HepG2 (cell line): ENCODE results near the gene TTLL6. TPM values are rescaled to one million over a fixed set of nuclear protein-coding genes. Genes with fewer than 3 reads are reported as not detected.

Experiments used
- ATAC-seq: fragments of 200-7000 bp; cut with Tn5 transposase; 3 replicates; pipeline ENCODE4 v1.9.1; 2020; ENCODE audit warnings: mild to moderate bottlenecking, moderate library complexity
- BruUV-seq: library from RNA; stranded (reverse); fragments of 400-500 nt; replicated peaks from 2 replicates; lab custom pipeline; 2021; lab: Mats Ljungman, UMichigan
- CTCF ChIA-PET: fragments of 300-600 bp; formaldehyde crosslinking; extraction: SDS; loops from one replicate; lab custom pipeline; 2021; ENCODE audit warnings: low total read pairs, inconsistent platforms, low intra/inter-chr PET ratio; lab: Yijun Ruan, JAX
- POLR2A ChIA-PET: fragments of 350-600 bp; sonication (Branson Sonifier 250); formaldehyde crosslinking; loops from one replicate; lab custom pipeline; 2020; ENCODE audit warnings: antibody characterized with exemption, inconsistent platforms; lab: Yijun Ruan, JAX
- DNase-seq: peaks from one replicate; pipeline ENCODE4 v3.0.0-alpha.2; 2015; ENCODE audit warnings: low spot score
- FAIRE-seq: peaks from 3 replicates; lab custom pipeline; 2011; peaks lifted over from hg19 to GRCh38; lab: Jason Lieb, UNC
- H2AFZ ChIP-seq: one replicate; pipeline ENCODE4 v1.6.1; 2011; ENCODE audit warnings: low read length, inconsistent platforms
- H3K27ac ChIP-seq: fragments of 300-600 bp; 3 replicates; pipeline ENCODE4 v1.8.0; 2011; ENCODE audit warnings: mixed run types, mild to moderate bottlenecking, mixed read lengths, low read length, inconsistent platforms; ENCODE audit not compliant: insufficient read depth; ENCODE audit errors: extremely low read length
- H3K27me3 ChIP-seq, 2 experiments: fragments of 200-600 bp in 1 of 2; 2 replicates in 1 of 2; 3 replicates in 1 of 2; pipeline versions ENCODE4 v1.6.0 to v1.8.0; 2011; ENCODE audit warnings: low read length in 2 of 2, mild to moderate bottlenecking in 2 of 2, moderate library complexity in 2 of 2, inconsistent platforms in 1 of 2; ENCODE audit not compliant: insufficient read depth in 2 of 2, control insufficient read depth in 1 of 2
- H3K36me3 ChIP-seq, 2 experiments: fragments of 200-600 bp in 1 of 2; replicated peaks in 1 of 2; 2 replicates in 1 of 2; 3 replicates in 1 of 2; pipeline versions ENCODE4 v1.5.1 to v1.8.0; 2011; ENCODE audit warnings: low read length in 2 of 2, inconsistent platforms in 1 of 2; ENCODE audit not compliant: insufficient read depth in 2 of 2, control insufficient read depth in 1 of 2
- H3K4me1 ChIP-seq: 2 replicates; pipeline ENCODE4 v1.5.1; 2012; ENCODE audit warnings: low read length, inconsistent platforms; ENCODE audit not compliant: insufficient read depth
- H3K4me2 ChIP-seq: 2 replicates; pipeline ENCODE4 v1.6.0; 2011; ENCODE audit warnings: low read depth, low read length, inconsistent platforms
- H3K4me3 ChIP-seq, 3 experiments: fragments of 200-600 bp in 1 of 3; sonication (generic), shearing (Covaris generic) in 1 of 3; replicated peaks in 1 of 3; 2 replicates each; pipeline ENCODE4 v1.5.1; 2011 to 2016; ENCODE audit warnings: low read length in 3 of 3, inconsistent platforms in 2 of 3, low read depth in 2 of 3, mild to moderate bottlenecking in 2 of 3, control low read depth in 1 of 3, mixed read lengths in 1 of 3; ENCODE audit not compliant: insufficient read depth in 1 of 3
- H3K79me2 ChIP-seq: one replicate; pipeline ENCODE4 v1.6.1; 2011; ENCODE audit warnings: low read length, inconsistent platforms; ENCODE audit not compliant: insufficient read depth
- H3K9ac ChIP-seq: 2 replicates; pipeline ENCODE4 v1.6.0; 2011; ENCODE audit warnings: mild to moderate bottlenecking, low read depth, low read length, inconsistent platforms; ENCODE audit not compliant: insufficient read depth
- H3K9me3 ChIP-seq: 2 replicates; pipeline ENCODE4 v1.5.1; 2012; ENCODE audit warnings: mild to moderate bottlenecking, low read length
- H4K20me1 ChIP-seq: 2 replicates; pipeline ENCODE4 v1.6.0; 2011; ENCODE audit warnings: inconsistent platforms, mild to moderate bottlenecking, low read length, moderate library complexity; ENCODE audit not compliant: insufficient read depth
- BRCA1 ChIP-seq: sonication (generic); formaldehyde crosslinking; IDR thresholded peaks from 2 replicates; pipeline ENCODE4 v1.4.0; 2020; ENCODE audit warnings: missing genetic modification reagents
- HCFC1 ChIP-seq: fragments of 150-350 bp; IDR thresholded peaks from 2 replicates; pipeline ENCODE4 v1.6.1; 2014; ENCODE audit warnings: low read depth, low read length
- IKZF1 ChIP-seq: fragments of 450-650 bp; IDR thresholded peaks from 2 replicates; pipeline ENCODE4 v1.7.1; 2016
- JUN ChIP-seq: sonication (generic); formaldehyde crosslinking; IDR thresholded peaks from 2 replicates; pipeline ENCODE4 v1.4.0; 2020; ENCODE audit warnings: mild to moderate bottlenecking, missing genetic modification reagents
- NFIC ChIP-seq: IDR thresholded peaks from 2 replicates; pipeline ENCODE4 v1.6.1; 2012; ENCODE audit warnings: mild to moderate bottlenecking, low read length, inconsistent platforms
- RNF2 ChIP-seq: fragments of 450-650 bp; conservative IDR thresholded peaks from 2 replicates; pipeline ENCODE4 v1.6.1; 2016; ENCODE audit warnings: low read depth
- TAF1 ChIP-seq: sonication (generic); formaldehyde crosslinking; IDR thresholded peaks from 2 replicates; pipeline ENCODE4 v1.4.0; 2020; ENCODE audit warnings: missing genetic modification reagents
- TFDP2 ChIP-seq: sonication (generic); formaldehyde crosslinking; IDR thresholded peaks from 2 replicates; pipeline ENCODE4 v1.4.0; 2020; ENCODE audit warnings: missing genetic modification reagents
- TGIF2 ChIP-seq: IDR thresholded peaks from 2 replicates; pipeline ENCODE4 v1.6.1; 2016; ENCODE audit warnings: control low read depth, missing compliant biosample characterization
- ZSCAN31 ChIP-seq: sonication (generic); formaldehyde crosslinking; IDR thresholded peaks from 2 replicates; pipeline ENCODE4 v1.5.0; 2020; ENCODE audit warnings: low read depth, mild to moderate bottlenecking, missing genetic modification reagents
- WGBS: methylation state at CpG from one replicate; pipeline ENCODE4 v1.1.6; 2017; ENCODE audit warnings: low lambda C conversion rate; 5-methylcytosine and 5-hydroxymethylcytosine counted together
- in situ Hi-C: cut with HindIII; loops from 2 replicates; pipeline ENCODE4 v1.10.0; 2017; ENCODE audit warnings: low pct_unique_long_range_greater_than_20kb; ENCODE audit not compliant: extremely low pct_ligation_motif_present
- intact Hi-C: fragments of 100-400 bp; cut with micrococcal nuclease; formaldehyde crosslinking; loops from one replicate; pipeline ENCODE4 v1.10.0; 2022; ENCODE audit not compliant: unreplicated experiment
- polyA plus RNA-seq, 8 experiments: library from polyadenylated mRNA; depleted of rRNA in 3 of 8; stranded (reverse) in 7 of 8; unstranded in 1 of 8; fragments of >200 nt; fragmentation: Illumina TruSeq in 4 of 8; extraction: Trizol in 4 of 8; gene quantifications; 2 replicates each; pipeline versions ENCODE4 v1.2.1 to v1.2.3, GENCODE V29; 2011 to 2016; ENCODE audit warnings: low read depth in 4 of 8, missing spikeins in 1 of 8, mixed read lengths in 1 of 8; ENCODE audit not compliant: insufficient read depth in 1 of 8
- total RNA-seq, 5 experiments: library from RNA; depleted of rRNA; stranded (reverse); fragments of >200 nt; fragmentation: Illumina TruSeq; extraction: Trizol; gene quantifications; 2 replicates each; pipeline ENCODE4 v1.2.3, GENCODE V29; 2016; ENCODE audit warnings: low read depth in 1 of 5
- TF ChIP-seq, protein P1 (sequence below): sonication (generic); formaldehyde crosslinking; IDR thresholded peaks from 2 replicates; pipeline ENCODE4 v1.4.0; 2020; ENCODE audit warnings: missing genetic modification reagents, borderline replicate concordance
- TF ChIP-seq, protein P2 (sequence below), 2 experiments: sonication (generic) in 1 of 2; formaldehyde crosslinking in 1 of 2; IDR thresholded peaks; 2 replicates each; pipeline versions ENCODE4 v1.5.1 to v1.6.1; 2011 to 2020; ENCODE audit warnings: borderline replicate concordance in 1 of 2, low read depth in 1 of 2, low read length in 1 of 2, mild to moderate bottlenecking in 1 of 2, missing genetic modification reagents in 1 of 2, moderate library complexity in 1 of 2
- TF ChIP-seq, protein P3 (sequence below): sonication (generic); formaldehyde crosslinking; IDR thresholded peaks from 2 replicates; pipeline ENCODE4 v1.4.0; 2020; ENCODE audit warnings: missing genetic modification reagents
- TF ChIP-seq, protein P4 (sequence below): sonication (generic); formaldehyde crosslinking; IDR thresholded peaks from 2 replicates; pipeline ENCODE4 v1.4.0; 2020; ENCODE audit warnings: missing genetic modification reagents, mild to moderate bottlenecking, borderline replicate concordance

The TTLL6 gene
- total and polyA plus RNA-seq, 2 of the 13 experiments (the other 11 are each of a cell fraction or from before 2014, with no cell fraction given) = 0.04 to 0.08 TPM

GRCh38 chr17:48751172-48751571, 65.9 kb downstream of the TTLL6 start:
- Histone ChIP-seq H3K27me3 (peaks cover 48 to 95% of the 10 kb centered on the region in 2 experiments), H3K9ac (no peak overlapping the region)
- POLR2A ChIA-PET = no interaction called here
- no peak for TF ChIP-seq NFIC
- TF ChIP-seq TGIF2 (CRISPR knock-in tag) = no peak
- TF ChIP-seq, protein P1, sequence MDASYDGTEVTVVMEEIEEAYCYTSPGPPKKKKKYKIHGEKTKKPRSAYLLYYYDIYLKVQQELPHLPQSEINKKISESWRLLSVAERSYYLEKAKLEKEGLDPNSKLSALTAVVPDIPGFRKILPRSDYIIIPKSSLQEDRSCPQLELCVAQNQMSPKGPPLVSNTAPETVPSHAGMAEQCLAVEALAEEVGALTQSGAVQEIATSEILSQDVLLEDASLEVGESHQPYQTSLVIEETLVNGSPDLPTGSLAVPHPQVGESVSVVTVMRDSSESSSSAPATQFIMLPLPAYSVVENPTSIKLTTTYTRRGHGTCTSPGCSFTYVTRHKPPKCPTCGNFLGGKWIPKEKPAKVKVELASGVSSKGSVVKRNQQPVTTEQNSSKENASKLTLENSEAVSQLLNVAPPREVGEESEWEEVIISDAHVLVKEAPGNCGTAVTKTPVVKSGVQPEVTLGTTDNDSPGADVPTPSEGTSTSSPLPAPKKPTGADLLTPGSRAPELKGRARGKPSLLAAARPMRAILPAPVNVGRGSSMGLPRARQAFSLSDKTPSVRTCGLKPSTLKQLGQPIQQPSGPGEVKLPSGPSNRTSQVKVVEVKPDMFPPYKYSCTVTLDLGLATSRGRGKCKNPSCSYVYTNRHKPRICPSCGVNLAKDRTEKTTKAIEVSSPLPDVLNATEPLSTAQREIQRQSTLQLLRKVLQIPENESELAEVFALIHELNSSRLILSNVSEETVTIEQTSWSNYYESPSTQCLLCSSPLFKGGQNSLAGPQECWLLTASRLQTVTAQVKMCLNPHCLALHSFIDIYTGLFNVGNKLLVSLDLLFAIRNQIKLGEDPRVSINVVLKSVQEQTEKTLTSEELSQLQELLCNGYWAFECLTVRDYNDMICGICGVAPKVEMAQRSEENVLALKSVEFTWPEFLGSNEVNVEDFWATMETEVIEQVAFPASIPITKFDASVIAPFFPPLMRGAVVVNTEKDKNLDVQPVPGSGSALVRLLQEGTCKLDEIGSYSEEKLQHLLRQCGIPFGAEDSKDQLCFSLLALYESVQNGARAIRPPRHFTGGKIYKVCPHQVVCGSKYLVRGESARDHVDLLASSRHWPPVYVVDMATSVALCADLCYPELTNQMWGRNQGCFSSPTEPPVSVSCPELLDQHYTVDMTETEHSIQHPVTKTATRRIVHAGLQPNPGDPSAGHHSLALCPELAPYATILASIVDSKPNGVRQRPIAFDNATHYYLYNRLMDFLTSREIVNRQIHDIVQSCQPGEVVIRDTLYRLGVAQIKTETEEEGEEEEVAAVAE (CRISPR knock-in tag) = no peak
- no peak for TF ChIP-seq BRCA1 (CRISPR knock-in tag)
- TF ChIP-seq HCFC1 = no peak
- TF ChIP-seq, protein P2, sequence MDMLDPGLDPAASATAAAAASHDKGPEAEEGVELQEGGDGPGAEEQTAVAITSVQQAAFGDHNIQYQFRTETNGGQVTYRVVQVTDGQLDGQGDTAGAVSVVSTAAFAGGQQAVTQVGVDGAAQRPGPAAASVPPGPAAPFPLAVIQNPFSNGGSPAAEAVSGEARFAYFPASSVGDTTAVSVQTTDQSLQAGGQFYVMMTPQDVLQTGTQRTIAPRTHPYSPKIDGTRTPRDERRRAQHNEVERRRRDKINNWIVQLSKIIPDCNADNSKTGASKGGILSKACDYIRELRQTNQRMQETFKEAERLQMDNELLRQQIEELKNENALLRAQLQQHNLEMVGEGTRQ (IDR thresholded peaks at IDR 0.05; ENCODE audit: low read depth, low read length) = no peak
- TF ChIP-seq, protein P2 (CRISPR knock-in tag; IDR thresholded peaks at IDR 0.05; ENCODE audit: borderline replicate concordance) = no peak
- TF ChIP-seq, protein P3, sequence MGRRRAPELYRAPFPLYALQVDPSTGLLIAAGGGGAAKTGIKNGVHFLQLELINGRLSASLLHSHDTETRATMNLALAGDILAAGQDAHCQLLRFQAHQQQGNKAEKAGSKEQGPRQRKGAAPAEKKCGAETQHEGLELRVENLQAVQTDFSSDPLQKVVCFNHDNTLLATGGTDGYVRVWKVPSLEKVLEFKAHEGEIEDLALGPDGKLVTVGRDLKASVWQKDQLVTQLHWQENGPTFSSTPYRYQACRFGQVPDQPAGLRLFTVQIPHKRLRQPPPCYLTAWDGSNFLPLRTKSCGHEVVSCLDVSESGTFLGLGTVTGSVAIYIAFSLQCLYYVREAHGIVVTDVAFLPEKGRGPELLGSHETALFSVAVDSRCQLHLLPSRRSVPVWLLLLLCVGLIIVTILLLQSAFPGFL (CRISPR knock-in tag) = no peak
- no peak for TF ChIP-seq TFDP2
- no peak for TF ChIP-seq IKZF1
- no peak for TF ChIP-seq ZSCAN31 (CRISPR knock-in tag)
- TF ChIP-seq JUN (CRISPR knock-in tag) = no peak
- TF ChIP-seq RNF2 = no peak
- TF ChIP-seq, protein P4, sequence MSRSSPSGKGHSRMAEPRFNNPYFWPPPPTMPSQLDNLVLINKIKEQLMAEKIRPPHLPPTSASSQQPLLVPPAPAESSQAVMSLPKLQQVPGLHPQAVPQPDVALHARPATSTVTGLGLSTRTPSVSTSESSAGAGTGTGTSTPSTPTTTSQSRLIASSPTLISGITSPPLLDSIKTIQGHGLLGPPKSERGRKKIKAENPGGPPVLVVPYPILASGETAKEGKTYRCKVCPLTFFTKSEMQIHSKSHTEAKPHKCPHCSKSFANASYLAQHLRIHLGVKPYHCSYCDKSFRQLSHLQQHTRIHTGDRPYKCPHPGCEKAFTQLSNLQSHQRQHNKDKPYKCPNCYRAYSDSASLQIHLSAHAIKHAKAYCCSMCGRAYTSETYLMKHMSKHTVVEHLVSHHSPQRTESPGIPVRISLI (CRISPR knock-in tag) = no peak
- TF ChIP-seq TAF1 (CRISPR knock-in tag) = no peak

More at GRCh38 chr17:48751172-48751571, 65.9 kb downstream of the TTLL6 start:
- FAIRE-seq (no peak), ATAC-seq (no peak; the same call in 2 of the 3 replicates), DNase-seq (no peak)
- H3K36me3 ChIP-seq = no peaks in the 10 kb centered on the region
- intact Hi-C loops (no loop called here), in situ Hi-C loops (no loop called here)
- BruUV-seq = no TSS peak
- H2AFZ ChIP-seq = no peak overlapping the region
- H3K4me1 ChIP-seq = no peaks in the 10 kb centered on the region
- H4K20me1 ChIP-seq = no peaks in the 10 kb centered on the region
- no peak overlapping the region for H3K4me3 ChIP-seq
- CTCF ChIA-PET = no interaction called here
- H3K27ac ChIP-seq = no peak overlapping the region
- no peaks in the 10 kb centered on the region for H3K79me2 ChIP-seq
- no peak overlapping the region for H3K4me2 ChIP-seq
- WGBS = 0% methylated on average over 3 of the region's 3 CpGs
- no peaks in the 10 kb centered on the region for H3K9me3 ChIP-seq
